ENCODE results near the gene HPGDS. TPM values are rescaled to one million over a fixed set of nuclear protein-coding genes. Genes with fewer than 3 reads are reported as not detected.
"Not testable (repeated sequence)": the region's sequence is repeated elsewhere in the genome, so short reads cannot be mapped to it uniquely, and the experiment has no call there.

Gene HPGDS
- total RNA-seq, 1 experiment from 2014 or later, result 0.21 TPM

DNA sequence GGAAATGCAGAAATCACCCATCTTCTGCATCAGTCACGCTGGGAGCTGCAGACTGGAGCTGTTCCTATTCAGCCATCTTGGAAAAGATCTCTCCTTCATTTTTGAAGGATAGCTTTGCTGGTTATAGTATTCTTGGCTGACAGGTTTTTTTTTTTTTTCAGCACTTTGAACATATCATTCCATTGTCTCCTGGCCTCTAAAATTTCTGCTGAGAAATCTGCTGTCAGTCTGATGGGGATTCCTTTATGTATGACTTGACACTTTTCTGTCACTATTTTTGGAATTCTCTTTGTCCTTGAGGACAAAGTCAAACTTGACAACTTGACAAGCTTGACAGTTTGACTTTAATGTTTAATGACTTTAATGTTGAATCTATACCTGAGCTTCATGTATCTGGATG is 16.8 kb downstream of the HPGDS start:
- no peaks in the 10 kb centered on the region for H3K27me3 ChIP-seq (ENCODE audit: control insufficient read depth, insufficient read depth, low read length)
- no peak overlapping the region for H3K4me3 ChIP-seq (ENCODE audit: insufficient read depth, low read depth, low read length)
- no peak for DNase-seq
- no peaks in the 10 kb centered on the region for H3K36me3 ChIP-seq (replicated peaks; ENCODE audit: control insufficient read depth, insufficient read depth, low read length)

DNA sequence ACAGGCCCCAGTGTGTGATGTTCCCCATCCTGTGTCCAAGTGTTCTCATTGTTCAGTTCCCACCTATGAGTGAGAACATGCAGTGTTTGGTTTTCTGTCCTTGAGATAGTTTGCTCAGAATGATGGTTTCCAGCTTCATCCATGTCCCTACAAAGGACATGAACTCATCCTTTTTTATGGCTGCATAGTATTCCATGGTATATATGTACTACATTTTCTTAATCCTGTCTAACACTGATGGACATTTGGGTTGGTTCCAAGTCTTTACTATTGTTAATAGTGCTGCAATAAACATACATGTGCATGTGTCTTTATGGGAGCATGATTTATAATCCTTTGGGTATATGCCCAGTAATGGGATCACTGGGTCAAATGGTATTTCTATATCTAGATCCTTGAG is 22.7 kb downstream of the HPGDS start:
- not testable (repeated sequence) for H3K4me3 ChIP-seq (ENCODE audit: insufficient read depth, low read depth, low read length); DNase-seq; H3K36me3 ChIP-seq (replicated peaks; ENCODE audit: control insufficient read depth, insufficient read depth, low read length); H3K27me3 ChIP-seq (ENCODE audit: control insufficient read depth, insufficient read depth, low read length)

DNA sequence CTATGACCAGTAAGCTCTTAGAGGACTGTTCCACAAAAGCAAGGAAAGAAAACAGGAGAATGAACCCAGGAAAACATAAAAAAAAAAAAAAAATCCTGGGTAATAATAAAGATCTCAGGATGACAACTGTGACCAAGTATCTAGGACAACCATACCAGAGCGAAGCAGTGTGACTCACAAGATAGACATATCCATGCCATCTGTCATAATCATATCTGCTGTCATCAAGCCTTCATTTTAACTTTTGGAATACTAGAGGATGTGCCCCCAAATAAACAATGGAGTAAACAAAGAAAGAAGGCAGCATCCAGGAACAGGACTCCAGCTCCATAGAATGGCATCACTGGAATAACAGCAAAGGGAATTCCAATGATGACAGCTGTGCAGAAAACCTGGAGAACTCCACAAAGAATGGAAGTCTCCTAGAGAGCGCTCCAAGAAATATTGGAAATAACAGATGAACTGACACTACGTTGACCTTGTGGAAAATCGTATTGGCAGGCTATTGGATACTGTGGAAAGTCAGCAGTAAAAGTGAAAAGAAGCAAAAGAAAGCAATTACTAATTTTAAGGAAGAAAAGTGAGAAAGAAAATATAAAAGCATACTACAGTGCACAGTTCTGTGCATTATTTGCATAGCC is 35.3 kb downstream of the HPGDS start:
- DNase-seq, result no peak
- Histone ChIP-seq H3K36me3 (replicated peaks; ENCODE audit: control insufficient read depth, insufficient read depth, low read length) (no peaks in the 10 kb centered on the region), H3K4me3 (ENCODE audit: insufficient read depth, low read depth, low read length) (no peak overlapping the region), H3K27me3 (ENCODE audit: control insufficient read depth, insufficient read depth, low read length) (no peaks in the 10 kb centered on the region)

DNA sequence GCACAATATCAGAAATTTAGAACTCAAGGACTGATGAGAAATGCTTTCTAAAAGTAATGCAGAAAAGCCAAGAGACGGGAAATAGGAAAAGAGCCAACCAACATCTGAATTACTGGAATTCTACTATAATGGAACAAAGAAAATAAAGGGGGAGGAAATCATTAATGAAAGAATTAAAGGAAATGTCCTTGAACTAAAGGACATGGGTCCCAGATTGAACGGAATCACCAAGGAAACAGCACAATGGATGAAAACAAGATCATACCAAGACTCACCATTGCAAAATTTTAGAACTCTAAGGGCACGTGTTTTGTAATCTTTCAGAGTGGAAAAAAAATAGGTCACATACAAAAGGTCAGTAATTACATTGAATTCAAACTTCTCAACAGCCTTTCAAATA is 35.9 kb downstream of the HPGDS start:
- no peaks in the 10 kb centered on the region for H3K36me3 ChIP-seq (replicated peaks; ENCODE audit: control insufficient read depth, insufficient read depth, low read length)
- DNase-seq, result no peak
- H3K27me3 ChIP-seq (ENCODE audit: control insufficient read depth, insufficient read depth, low read length), result no peaks in the 10 kb centered on the region
- no peak overlapping the region for H3K4me3 ChIP-seq (ENCODE audit: insufficient read depth, low read depth, low read length)

DNA sequence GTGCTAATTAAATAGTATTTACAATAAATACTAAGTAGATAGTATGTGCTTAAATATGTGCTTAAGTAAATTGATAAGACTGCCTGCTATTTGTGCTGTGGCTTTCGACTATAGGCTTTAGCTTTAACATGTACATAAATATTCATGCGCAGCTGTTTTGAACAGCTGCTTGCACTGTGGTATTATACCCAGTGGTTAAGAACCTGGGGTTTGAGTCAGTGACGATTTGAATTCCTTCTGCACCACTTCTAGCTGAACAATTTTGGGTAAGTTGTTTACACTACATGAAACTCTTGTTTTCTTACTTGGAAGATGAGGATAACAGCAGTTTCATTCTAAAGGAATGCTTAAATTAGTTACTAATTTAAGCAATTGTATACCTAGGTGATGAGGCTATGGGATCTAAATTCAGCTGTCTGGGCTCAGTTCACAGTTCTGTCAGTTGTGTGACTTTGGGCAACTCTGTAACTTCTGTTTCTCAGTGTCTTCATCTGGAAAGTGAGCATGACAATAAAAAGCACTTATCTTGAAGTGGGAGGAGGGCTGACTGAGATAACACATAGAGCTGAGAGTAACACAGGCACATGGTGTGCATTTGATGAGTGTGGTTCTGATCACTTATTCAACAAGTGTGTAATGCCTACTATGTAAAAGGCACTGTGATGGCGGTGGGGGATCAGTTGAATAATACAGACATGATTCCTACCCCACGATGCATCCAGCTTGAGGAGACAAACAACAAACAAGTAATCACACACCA is 37.0 kb downstream of the HPGDS start:
- no peak overlapping the region for H3K4me3 ChIP-seq (ENCODE audit: insufficient read depth, low read depth, low read length)
- no peak for DNase-seq
- H3K36me3 ChIP-seq (replicated peaks; ENCODE audit: control insufficient read depth, insufficient read depth, low read length), result no peaks in the 10 kb centered on the region
- H3K27me3 ChIP-seq (ENCODE audit: control insufficient read depth, insufficient read depth, low read length), result no peaks in the 10 kb centered on the region

DNA sequence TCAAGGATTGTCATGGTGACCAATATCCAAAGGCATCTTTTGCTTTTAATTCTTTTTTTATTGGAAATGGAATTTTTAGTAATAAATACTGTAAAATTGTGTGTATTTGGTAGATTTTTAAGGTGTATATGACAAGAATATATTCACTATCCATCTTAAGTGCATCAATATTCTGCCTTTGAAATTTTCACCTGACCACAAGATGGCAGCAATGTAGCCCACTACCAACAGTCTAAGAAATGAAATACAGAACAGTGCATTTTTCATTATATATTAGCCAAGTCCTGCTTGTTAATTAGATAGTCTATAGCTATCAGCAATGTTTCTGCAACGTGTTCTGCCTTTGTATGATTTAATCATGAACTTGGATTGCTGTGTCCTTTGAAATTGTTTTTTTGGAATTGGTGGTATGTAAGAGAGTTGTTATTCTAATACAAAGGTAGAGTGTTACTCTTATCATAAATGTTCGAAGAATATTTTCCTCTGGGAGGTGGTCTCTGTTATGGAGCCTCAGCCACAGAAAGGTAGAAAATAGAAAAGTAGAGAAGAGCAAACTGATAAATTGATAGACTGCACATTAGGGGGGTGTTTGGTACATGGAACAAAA is 38.2 kb downstream of the HPGDS start:
- peak; percentile 18 for DNase-seq
- no peaks in the 10 kb centered on the region for H3K36me3 ChIP-seq (replicated peaks; ENCODE audit: control insufficient read depth, insufficient read depth, low read length)
- H3K4me3 ChIP-seq (ENCODE audit: insufficient read depth, low read depth, low read length), result no peak overlapping the region
- H3K27me3 ChIP-seq (ENCODE audit: control insufficient read depth, insufficient read depth, low read length), result no peaks in the 10 kb centered on the region

DNA sequence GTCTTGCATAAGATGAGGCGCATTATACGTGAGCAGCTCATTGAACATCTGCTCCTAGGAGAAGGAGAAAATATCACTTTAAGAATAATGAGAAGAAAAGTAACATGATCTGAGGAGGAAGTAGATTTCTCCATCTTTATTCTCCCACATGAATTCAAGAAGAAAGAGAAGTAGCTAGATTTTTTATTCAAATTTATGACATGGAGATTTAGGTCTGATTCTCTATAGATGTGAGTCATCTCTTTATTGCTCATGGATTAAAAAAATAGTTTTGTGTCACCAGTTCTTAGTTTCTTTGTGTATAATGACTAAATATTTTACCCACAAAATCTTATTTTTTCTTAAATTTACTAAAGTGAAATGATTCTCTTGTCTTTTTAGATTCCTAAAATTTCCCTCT is 40.4 kb downstream of the HPGDS start:
- DNase-seq, result no peak
- H3K27me3 ChIP-seq (ENCODE audit: control insufficient read depth, insufficient read depth, low read length), result no peaks in the 10 kb centered on the region
- no peaks in the 10 kb centered on the region for H3K36me3 ChIP-seq (replicated peaks; ENCODE audit: control insufficient read depth, insufficient read depth, low read length)
- H3K4me3 ChIP-seq (ENCODE audit: insufficient read depth, low read depth, low read length), result no peak overlapping the region

DNA sequence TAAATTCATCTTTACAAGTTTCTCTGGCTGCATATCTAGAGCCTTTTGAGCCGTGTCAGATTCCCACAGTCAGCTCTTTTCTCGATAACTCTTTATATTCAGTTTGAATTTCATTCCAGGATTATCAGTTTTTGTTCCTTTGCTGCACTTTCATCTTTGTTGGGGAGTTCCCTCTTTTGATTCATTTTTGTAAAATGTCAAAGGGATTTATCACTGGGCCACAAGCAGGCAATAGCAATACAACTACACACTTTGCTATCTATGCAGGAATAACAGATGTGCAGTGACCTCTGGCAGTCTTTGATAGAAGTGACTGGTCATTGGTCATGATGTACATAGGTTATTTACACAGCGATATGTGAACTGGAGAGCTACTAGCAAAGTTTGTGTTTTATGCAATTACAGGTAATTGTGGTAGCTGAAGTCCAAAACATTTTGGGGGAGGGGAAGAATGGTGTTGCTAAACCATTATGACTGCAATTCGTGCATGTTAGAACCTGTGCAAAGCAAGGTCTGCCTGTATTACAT is 43.8 kb downstream of the HPGDS start:
- Histone ChIP-seq H3K4me3 (ENCODE audit: insufficient read depth, low read depth, low read length) (no peak overlapping the region), H3K27me3 (ENCODE audit: control insufficient read depth, insufficient read depth, low read length) (no peaks in the 10 kb centered on the region), H3K36me3 (replicated peaks; ENCODE audit: control insufficient read depth, insufficient read depth, low read length) (no peaks in the 10 kb centered on the region)
- no peak for DNase-seq

DNA sequence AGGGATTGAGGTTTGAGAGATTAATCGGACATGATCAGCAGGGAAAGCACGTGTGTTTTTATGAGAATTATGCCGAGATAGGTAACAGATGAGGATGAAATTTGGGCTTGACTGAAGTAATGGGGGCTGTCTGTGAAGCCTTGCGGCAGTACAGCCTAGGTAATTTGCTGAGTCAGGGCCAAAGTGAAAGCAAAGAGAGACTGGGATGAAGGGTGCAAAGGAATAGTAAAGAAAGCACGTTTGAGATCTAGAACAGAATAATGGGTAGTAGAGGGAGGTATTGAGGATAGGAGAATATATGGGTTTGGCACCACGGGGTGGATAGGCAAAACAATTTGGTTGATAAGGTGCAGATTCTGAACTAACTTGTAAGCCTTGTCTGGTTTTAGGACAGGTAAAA is 47.2 kb downstream of the HPGDS start:
- DNase-seq; H3K27me3 ChIP-seq (ENCODE audit: control insufficient read depth, insufficient read depth, low read length); H3K4me3 ChIP-seq (ENCODE audit: insufficient read depth, low read depth, low read length); H3K36me3 ChIP-seq (replicated peaks; ENCODE audit: control insufficient read depth, insufficient read depth, low read length): not testable (repeated sequence)

DNA sequence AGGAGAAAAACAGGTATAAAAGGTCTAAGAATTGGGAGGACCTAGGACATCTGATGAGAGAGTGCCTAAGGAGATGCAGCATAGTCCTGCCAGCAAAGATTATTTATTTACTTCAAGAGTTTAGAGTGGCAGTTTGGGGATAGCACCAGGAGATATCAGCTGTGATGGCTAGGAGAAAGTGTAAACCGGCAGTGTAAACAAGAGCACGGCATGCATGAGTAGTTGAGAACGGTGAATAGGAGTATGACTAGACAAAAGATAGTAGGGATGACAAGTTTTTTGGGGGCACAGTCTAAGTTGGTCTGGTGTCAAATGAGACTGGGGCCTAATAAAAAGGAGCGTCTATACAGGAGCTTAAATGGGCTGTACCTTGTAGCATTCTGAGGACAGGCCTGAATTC is 48.7 kb downstream of the HPGDS start:
- not testable (repeated sequence) for H3K27me3 ChIP-seq (ENCODE audit: control insufficient read depth, insufficient read depth, low read length); H3K36me3 ChIP-seq (replicated peaks; ENCODE audit: control insufficient read depth, insufficient read depth, low read length); DNase-seq; H3K4me3 ChIP-seq (ENCODE audit: insufficient read depth, low read depth, low read length)

DNA sequence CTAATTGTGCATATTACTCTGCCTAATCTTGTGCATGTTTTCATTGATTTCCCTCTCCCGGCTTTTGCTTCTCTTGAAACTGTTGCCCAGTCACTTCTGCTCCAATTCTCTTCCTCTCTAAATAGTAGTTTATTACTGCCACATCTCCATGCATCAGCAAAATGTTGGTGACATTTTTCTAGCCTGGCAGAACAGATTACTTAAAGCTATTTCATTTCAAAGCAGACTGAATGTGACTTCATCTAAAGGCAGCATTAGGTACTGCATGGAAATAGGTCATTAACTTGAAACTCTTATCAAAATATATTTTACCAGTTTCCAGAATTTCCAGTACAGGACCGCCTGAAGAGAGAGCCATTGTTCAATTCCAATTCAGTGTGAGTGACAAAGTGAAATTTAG is 52.4 kb downstream of the HPGDS start:
- Histone ChIP-seq H3K4me3 (ENCODE audit: insufficient read depth, low read depth, low read length) (no peak overlapping the region), H3K36me3 (replicated peaks; ENCODE audit: control insufficient read depth, insufficient read depth, low read length) (peaks cover 6% of the 10 kb centered on the region), H3K27me3 (ENCODE audit: control insufficient read depth, insufficient read depth, low read length) (no peaks in the 10 kb centered on the region)
- DNase-seq, result no peak

DNA sequence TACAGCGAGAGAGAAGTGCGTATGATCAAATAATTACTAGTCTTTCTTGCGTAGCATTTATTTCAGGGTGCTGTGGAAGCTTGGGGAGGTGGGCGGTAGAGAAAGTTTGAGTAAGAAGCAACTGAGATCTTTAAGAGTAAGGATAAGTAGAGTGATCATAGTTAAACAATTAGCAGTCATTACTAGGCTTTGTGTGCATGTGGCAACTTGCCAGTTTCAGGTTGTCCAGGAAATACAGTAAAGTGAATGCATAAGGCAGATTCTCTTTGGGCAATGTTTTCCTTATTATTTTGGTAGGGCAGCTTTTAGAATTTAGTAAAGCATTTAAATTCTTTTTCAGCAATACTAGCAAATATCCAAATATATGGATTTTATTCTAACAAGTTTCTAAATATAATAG is 57.0 kb downstream of the HPGDS start:
- no peak overlapping the region for H3K4me3 ChIP-seq (ENCODE audit: insufficient read depth, low read depth, low read length)
- no peaks in the 10 kb centered on the region for H3K27me3 ChIP-seq (ENCODE audit: control insufficient read depth, insufficient read depth, low read length)
- no peak for DNase-seq
- peaks cover 13% of the 10 kb centered on the region for H3K36me3 ChIP-seq (replicated peaks; ENCODE audit: control insufficient read depth, insufficient read depth, low read length)

DNA sequence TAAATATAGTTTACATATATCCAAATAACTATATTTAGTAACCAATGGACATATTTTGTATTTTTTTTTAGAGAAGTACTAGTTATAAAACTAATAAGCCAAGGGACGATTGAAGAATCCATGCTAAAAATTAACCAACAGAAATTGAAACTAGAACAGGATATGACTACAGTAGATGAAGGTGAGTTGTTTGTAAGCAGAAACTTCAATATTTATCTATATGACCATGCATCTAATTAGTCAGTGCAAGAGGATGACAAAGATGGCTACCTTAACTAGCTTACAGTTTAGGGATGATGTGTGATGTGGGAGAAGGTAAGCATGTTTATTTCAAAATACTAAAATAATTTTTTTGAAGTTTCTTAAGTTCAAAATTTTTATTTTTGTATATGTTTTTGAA is 57.7 kb downstream of the HPGDS start:
- H3K4me3 ChIP-seq (ENCODE audit: insufficient read depth, low read depth, low read length), result no peak overlapping the region
- no peak for DNase-seq
- peaks cover 13% of the 10 kb centered on the region for H3K36me3 ChIP-seq (replicated peaks; ENCODE audit: control insufficient read depth, insufficient read depth, low read length)
- no peaks in the 10 kb centered on the region for H3K27me3 ChIP-seq (ENCODE audit: control insufficient read depth, insufficient read depth, low read length)

DNA sequence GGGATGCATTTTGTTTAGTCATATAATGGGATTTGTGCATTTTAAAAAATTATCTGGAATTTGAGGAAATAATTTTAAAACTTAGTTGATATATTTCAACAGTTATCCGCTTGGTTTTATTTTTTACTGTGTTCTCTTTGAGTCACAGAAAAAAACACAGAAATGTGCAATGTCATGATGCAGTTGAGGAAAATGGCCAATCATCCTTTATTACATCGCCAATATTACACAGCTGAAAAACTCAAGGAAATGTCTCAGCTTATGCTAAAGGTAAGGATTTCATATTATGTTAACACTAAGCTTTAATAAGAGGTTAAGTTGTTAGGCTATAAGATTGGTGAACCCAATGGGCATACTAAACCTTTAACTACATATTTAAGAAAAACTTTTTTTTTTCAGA is 63.9 kb downstream of the HPGDS start:
- Histone ChIP-seq H3K36me3 (replicated peaks; ENCODE audit: control insufficient read depth, insufficient read depth, low read length) (peaks cover 19% of the 10 kb centered on the region), H3K27me3 (ENCODE audit: control insufficient read depth, insufficient read depth, low read length) (no peaks in the 10 kb centered on the region), H3K4me3 (ENCODE audit: insufficient read depth, low read depth, low read length) (no peak overlapping the region)
- DNase-seq, result no peak

DNA sequence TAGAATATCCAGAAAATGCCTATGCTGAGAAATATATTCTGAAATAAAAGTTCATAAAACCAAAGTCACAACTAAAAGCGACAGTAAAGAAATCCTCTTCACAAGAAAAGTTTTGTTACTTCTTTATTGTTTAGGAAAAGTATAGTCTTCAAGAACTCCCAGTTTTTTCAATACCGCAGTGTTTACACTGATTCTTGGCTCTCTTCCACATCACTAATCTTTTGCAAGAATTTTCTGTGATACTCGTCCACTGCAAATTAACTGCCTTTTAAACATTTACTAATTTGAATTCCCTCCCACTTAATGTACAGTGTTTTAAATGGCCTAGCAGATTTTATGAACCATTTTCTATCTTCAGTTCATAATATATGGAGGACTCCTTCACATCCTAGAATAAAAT is 65.1 kb downstream of the HPGDS start:
- Histone ChIP-seq H3K27me3 (ENCODE audit: control insufficient read depth, insufficient read depth, low read length) (no peaks in the 10 kb centered on the region), H3K4me3 (ENCODE audit: insufficient read depth, low read depth, low read length) (no peak overlapping the region), H3K36me3 (replicated peaks; ENCODE audit: control insufficient read depth, insufficient read depth, low read length) (peaks cover 18% of the 10 kb centered on the region)
- DNase-seq, result no peak

All from H7 (cell line).